ENCODE results near the gene PLCB1.
"Not testable (repeated sequence)": the region's sequence is repeated elsewhere in the genome, so short reads cannot be mapped to it uniquely, and the experiment has no call there.

Gene PLCB1

GRCh38 chr20:8335495-8336195 lies 203.6 kb downstream of the PLCB1 start:
- no peak for DNase-seq

GRCh38 chr20:8339349-8339748 lies 207.3 kb downstream of the PLCB1 start:
- no peak for DNase-seq

DNA sequence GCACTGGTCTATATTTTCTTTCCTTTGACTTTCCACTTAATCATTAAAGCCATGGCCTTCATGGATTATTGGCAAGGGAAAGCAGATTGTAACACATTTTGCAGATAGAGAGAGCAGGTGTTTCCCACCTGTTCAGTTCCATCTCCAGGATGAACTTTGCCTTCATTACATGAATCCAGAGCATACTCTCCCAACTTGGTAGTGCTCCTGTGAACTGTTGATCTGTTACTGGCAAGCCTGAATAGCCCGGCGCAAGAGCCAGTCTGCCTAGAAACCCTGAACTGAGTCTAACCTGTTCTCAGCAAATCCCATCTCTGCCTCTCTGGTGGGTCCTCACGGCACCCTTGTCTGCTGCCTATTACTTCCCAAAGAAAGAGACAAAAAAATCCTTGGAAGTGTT lies 210.3 kb downstream of the PLCB1 start:
- no peak for DNase-seq

GRCh38 chr20:8344106-8344505 lies 212.0 kb downstream of the PLCB1 start:
- no peak for DNase-seq

GRCh38 chr20:8344631-8345030 lies 212.6 kb downstream of the PLCB1 start:
- no peak for DNase-seq

DNA sequence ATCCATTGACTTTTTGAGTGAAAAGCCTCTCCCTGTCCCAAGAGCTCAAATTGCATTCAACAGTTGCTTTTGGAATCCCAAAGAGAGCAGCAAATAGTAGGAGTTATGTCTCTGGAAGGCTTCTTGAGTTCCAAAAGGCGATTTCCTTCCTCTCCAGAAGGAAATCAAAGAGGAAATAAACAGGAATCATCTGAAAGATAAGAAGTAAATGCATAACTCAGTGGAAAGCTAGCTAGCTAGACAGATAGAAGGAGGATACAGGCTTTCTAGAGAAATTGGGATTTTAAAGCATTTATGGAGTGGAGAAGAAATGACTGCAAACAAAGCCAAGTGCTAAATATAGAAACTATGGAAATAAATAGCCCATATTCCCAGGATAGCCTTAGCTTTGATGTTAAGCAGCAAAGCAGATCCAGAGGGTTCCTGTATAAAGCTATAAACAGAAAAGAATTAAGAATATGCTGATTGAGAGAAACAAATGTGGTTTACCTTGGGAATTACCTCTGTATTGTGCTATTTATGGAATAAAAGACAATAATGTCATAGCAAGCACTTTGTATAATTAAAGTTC lies 214.7 kb downstream of the PLCB1 start:
- DNase-seq = no peak

GRCh38 chr20:8350225-8350624 lies 218.2 kb downstream of the PLCB1 start:
- not testable (repeated sequence) for DNase-seq

DNA sequence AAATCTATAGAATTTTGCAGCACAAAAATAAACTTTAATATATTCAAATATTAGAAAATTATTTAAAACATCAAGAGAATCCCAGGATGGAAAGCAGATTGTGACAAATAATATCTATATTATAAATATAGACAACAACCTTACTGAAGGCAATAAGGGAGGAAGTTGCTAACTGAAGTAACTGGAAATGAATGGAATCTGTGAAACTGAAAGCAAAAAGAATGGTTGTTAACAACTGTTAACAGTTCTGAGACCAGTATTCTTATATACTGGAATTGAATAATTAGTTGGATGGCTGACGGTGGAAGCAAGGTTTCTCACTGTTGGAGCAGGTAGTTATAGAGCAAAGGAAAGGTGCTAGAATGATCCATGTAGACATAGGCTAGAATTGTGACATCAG lies 220.4 kb downstream of the PLCB1 start:
- DNase-seq = no peak

DNA sequence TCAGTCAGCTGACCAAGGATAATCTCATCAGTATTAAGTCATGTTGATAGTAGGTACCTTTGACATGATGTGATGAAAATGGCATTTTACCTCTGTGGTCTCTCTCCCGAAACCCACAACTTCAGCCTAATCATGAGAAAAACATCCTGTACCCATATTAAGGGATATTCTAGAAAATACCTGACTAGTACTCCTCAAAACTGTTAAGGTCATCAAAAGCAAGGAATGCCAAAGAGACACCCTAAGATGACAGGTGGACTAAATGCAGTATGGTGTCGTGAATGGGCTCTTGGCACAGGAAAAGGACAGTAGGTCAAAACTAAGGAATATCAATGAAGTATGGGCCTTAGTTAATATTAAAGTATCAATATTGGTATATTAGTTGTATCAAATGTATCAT lies 221.4 kb downstream of the PLCB1 start:
- DNase-seq = no peak

DNA sequence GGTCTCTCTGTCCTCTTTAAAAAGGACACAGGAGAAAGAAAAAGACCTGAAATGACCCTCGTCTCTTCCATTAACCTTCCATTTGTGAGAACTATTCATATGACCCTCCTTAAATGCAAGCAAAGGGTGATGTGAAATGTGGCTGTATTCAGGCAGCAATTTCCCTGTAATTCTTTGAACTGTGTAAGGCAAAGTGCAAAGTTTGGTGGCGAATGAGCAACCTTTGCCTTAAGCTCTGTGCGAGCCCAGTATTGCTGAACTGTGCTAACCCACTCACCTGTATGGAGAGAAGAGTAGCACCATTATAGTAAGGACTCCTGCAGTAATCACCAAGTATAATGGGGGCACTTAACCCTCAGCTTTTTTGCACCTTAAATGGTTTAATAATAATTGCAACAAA lies 223.4 kb downstream of the PLCB1 start:
- no peak for DNase-seq

- no peak for DNase-seq
Measured at GRCh38 chr20:8356806-8357205, 224.7 kb downstream of the PLCB1 start.

DNA sequence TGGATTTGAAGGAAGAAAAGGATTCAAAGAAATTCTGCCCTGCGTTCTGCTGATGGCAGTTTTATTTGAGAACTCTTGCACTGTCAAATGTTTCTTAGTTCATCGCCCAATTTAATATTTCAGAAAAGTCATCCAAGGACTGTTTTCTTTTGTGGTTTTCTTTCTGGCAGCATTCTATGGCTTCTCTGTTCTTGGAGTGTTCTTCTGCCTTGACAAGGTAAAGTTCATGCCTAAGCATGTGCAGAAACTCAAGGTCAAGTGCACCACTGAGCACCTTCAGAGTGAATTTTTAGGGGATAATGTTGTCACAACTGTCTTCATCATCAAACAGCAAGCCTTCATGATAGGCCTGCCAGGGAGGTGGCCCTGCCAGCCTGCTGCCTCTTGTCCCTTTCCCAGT lies 225.6 kb downstream of the PLCB1 start:
- DNase-seq = no peak

GRCh38 chr20:8360035-8360434 lies 228.0 kb downstream of the PLCB1 start:
- no peak for DNase-seq

DNA sequence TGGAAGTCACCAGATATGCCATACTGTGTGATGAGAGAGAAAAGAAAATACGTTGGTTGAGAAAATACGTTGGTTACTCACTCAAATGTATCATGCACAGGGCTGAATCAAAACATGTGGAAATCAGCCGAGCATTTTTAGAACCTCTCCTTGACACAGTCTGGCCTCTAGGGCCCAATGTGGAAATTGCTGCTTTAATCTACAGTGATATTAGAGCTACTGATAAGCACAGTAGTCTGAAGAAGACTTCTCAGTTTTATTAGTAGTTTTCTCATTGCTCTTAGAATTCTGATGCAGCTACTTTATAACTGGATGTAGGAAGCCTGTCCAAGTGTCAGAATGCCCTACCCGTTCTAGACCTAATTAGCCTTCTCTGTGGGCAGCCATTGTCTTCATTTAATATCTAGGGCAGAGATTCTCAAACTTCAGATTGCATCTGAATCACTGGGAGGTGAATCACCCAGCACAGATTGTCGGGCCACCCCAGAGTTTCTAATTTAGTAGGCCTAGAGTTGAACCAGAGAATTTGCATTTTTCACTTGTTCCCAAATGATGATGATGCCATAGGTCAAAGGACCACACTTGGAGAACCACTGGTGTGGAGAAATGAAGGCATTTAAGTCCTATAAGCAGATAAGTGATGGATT lies 229.1 kb downstream of the PLCB1 start:
- DNase-seq = no peak

DNA sequence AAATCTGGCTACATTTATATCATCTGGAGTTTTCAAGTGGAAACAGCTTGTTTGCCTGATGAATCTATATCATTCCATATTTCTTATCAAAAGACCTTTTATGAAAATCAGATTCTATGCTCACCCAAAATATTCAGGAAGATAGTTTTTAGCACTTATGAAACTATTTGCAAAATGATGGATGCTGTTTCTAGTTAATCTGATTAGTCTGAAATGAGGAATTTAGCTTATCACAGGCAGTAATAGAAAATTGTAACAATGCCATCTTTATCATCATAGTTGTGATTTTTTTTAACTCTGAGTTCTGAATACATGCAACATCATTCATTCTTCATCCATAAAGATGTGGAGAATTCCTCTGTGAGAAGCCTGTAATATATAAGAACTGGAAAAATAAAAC lies 229.7 kb downstream of the PLCB1 start:
- no peak for DNase-seq

GRCh38 chr20:8362457-8362856 lies 230.4 kb downstream of the PLCB1 start:
- no peak for DNase-seq

DNA sequence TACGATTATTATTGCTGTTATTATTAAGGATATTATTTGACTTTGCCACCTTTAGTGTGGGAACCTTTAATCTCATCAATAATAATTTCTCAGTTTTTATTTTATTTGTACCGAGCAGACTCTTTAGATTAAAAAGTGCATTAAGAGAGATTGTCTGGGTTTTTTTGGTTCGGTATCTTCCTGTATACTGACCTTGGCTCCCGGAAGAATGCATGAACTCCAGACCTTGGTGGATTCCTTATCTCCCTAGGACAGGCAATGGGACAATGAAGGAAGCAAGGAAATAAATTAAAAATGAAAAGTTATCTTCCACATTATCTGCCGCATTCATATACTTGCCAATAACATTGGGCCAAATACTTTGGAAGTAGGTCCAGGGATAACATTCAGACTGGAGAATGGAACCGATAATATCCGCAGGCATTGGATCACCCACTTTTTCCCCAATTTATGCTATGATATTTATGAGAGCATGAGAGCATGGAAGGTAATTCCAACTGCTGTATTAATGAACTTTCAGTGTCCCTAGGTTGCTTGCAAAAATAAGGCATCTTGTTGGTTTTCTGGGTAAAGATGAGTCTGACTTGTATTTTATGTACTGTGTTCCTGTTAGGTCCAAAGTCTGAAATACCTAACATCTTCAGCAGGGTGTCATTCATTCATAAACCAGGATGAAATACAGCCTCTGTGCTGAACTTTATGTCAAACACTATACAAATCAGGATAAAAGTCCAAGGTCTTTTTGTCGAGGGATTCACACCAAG lies 232.1 kb downstream of the PLCB1 start:
- no peak for DNase-seq

- DNase-seq = no peak
Measured at GRCh38 chr20:8364734-8365078, 232.6 kb downstream of the PLCB1 start.

DNA sequence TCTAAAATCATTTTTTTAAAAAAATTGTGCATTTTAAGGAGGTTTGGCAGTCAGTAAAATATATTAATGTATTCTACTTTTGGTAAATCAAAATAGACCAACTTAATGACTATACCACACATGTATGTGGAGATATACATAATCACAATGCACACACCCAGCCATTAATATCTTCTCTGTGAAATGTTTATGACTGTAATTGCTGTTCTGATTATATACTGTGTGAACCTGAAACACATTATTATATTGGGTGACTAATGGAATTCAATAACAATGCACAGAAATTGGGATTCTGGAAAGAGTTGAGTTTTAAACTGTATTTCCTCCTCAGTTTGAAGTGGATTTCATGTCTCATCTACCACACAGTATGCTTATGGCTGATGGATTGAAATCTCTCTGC lies 233.6 kb downstream of the PLCB1 start:
- no peak for DNase-seq

DNA sequence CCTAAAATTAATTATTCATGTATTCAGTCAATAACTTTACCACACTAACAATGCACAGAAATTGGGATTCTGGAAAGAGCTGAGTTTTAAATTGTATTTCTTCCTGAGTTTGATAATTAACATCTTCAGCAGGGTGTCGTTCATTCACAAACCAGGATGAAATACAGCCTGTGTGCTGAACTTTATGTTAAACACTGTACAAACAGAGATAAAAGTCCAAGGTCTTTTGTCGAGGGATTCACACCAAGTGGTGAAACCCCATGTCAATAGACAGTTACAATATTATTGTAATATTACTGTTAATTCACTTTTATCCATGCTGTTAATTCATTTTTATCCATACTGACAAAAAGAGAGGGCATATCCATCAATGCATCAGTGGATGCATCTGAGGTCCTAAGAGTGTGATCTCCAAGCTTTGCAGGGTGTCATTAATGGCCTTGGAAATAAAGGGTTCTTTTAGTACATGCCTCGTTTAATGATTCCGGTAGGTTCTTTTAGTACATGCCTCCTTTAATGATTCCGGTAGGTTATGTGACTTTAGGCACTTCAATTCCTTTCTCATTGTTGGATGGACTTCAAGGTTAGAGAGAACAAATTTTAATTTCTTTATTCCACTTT lies 234.3 kb downstream of the PLCB1 start:
- DNase-seq = no peak

DNA sequence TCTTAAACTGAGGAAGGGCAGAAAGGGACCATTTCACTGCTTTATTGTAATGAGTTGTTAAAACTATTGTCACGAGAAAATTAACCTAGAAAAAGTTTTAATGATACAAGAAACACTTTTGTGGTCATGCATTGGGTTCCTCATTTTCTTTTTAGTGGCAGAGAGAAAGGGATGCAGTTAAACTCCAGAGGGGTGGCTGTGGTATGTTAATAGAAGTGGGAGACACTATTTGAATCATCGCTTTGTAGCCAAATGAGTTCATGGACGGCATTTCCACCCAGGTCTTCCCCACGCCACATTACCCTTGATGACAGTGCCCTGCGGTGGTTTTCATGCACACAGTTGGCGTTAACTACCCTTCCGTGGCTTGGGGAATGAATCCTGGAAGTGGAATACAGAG lies 235.6 kb downstream of the PLCB1 start:
- DNase-seq = no peak

DNA sequence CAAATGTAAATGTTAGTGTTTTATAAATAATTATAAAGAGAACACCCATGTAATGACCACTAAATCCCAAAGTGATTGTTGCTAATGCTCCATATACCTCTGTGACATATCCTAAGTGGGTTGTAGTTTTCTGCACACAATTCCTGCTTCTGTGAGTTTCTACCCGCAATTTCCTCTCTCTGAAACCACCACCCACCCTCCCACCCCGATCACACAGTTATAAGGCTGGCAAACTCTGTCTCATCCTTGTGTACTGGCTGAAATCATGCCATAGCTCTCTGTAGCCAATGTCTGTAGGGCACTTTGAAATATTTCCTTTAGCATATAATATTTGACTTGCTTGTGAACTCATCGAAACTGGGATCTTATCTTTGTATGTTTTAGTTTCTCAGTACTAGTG lies 236.6 kb downstream of the PLCB1 start:
- no peak for DNase-seq

GRCh38 chr20:8369311-8369710 lies 237.2 kb downstream of the PLCB1 start:
- DNase-seq = no peak

- no peak for DNase-seq
Measured at GRCh38 chr20:8370774-8371173, 238.7 kb downstream of the PLCB1 start.

All from NCI-H1048 (cell line).